Neural crest cell (in vitro differentiated cells): ENCODE results near the gene TXNRD1. TPM values are rescaled to one million over a fixed set of nuclear protein-coding genes. Genes with fewer than 3 reads are reported as not detected.

Experiments
- DNase-seq: peaks from one replicate; pipeline ENCODE4 v3.0.0; 2021; ENCODE audit warnings: low read depth, mixed read lengths, low spot score
- H3K27ac Mint-ChIP-seq: one replicate; pipeline ENCODE4 v1.8.0; 2021; ENCODE audit warnings: mild to moderate bottlenecking, mixed read lengths; ENCODE audit not compliant: unreplicated experiment
- H3K27me3 Mint-ChIP-seq: 2 replicates; pipeline ENCODE4 v1.8.0; 2021; ENCODE audit warnings: low read depth, mild to moderate bottlenecking, mixed read lengths
- H3K36me3 Mint-ChIP-seq: 2 replicates; pipeline ENCODE4 v1.8.0; 2021; ENCODE audit warnings: low read depth, mild to moderate bottlenecking, mixed read lengths
- H3K4me1 Mint-ChIP-seq: 2 replicates; pipeline ENCODE4 v1.8.0; 2021; ENCODE audit warnings: mixed read lengths
- H3K4me3 Mint-ChIP-seq: one replicate; pipeline ENCODE4 v1.8.0; 2021; ENCODE audit warnings: mild to moderate bottlenecking, mixed read lengths
- H3K9me3 Mint-ChIP-seq: 2 replicates; pipeline ENCODE4 v1.8.0; 2021; ENCODE audit warnings: mixed read lengths
- total RNA-seq: library from RNA; stranded (reverse); gene quantifications from 2 replicates; pipeline ENCODE4 v1.2.1, GENCODE V29; 2021
- TF ChIP-seq, protein P1 (sequence below): fragments of 200-600 bp; sonication (generic); conservative IDR thresholded peaks from 2 replicates; pipeline ENCODE4 v1.5.0; 2021; ENCODE audit warnings: antibody characterized with exemption, mild to moderate bottlenecking

Gene TXNRD1
- total RNA-seq, 1 donor from 2014 or later, result 105 TPM

GRCh38 chr12:104356231-104357115 lies 140.9 kb downstream of the TXNRD1 start:
- TF ChIP-seq, protein P1, sequence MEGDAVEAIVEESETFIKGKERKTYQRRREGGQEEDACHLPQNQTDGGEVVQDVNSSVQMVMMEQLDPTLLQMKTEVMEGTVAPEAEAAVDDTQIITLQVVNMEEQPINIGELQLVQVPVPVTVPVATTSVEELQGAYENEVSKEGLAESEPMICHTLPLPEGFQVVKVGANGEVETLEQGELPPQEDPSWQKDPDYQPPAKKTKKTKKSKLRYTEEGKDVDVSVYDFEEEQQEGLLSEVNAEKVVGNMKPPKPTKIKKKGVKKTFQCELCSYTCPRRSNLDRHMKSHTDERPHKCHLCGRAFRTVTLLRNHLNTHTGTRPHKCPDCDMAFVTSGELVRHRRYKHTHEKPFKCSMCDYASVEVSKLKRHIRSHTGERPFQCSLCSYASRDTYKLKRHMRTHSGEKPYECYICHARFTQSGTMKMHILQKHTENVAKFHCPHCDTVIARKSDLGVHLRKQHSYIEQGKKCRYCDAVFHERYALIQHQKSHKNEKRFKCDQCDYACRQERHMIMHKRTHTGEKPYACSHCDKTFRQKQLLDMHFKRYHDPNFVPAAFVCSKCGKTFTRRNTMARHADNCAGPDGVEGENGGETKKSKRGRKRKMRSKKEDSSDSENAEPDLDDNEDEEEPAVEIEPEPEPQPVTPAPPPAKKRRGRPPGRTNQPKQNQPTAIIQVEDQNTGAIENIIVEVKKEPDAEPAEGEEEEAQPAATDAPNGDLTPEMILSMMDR, result no peak
- no peaks in the 10 kb centered on the region for H3K27me3 Mint-ChIP-seq
- DNase-seq, result no peak
- peaks cover 6% of the 10 kb centered on the region for H3K9me3 Mint-ChIP-seq
- no peak overlapping the region for H3K4me3 Mint-ChIP-seq
- peaks cover 11% of the 10 kb centered on the region for H3K36me3 Mint-ChIP-seq
- no peak overlapping the region for H3K27ac Mint-ChIP-seq
- peaks cover 5% of the 10 kb centered on the region for H3K4me1 Mint-ChIP-seq

DNA sequence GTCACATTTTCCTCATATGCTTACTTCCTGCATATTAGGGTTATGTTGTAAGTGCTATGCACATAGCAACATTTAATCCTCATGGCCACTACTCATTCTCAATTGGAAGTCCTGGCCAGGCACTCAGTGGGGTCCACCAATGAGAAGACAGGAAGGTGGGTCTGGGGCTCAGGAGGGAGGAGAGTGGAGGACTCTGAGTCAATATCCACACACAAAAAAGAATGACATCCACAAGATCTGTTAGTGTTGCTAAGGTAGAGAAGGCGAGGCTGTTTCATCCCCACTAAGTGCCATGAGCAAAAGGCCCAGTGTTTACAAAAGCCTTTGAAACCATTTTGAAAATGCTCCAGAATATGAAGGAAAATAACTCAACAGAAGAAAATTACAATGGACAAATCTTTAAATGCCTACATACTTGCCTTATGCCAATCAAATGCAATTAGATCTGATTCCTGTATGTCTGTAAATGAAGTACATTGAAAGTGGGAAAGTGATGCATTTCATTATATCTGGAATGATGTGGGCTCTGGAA lies 141.9 kb downstream of the TXNRD1 start:
- DNase-seq, result no peak
- peak overlapping the region; percentile 1 for H3K27ac Mint-ChIP-seq
- TF ChIP-seq, protein P1, result no peak
- peaks cover 13% of the 10 kb centered on the region for H3K36me3 Mint-ChIP-seq
- H3K27me3 Mint-ChIP-seq, result no peaks in the 10 kb centered on the region
- peaks cover 6% of the 10 kb centered on the region for H3K9me3 Mint-ChIP-seq
- H3K4me3 Mint-ChIP-seq, result no peak overlapping the region
- H3K4me1 Mint-ChIP-seq, result peaks cover 5% of the 10 kb centered on the region

- no peak overlapping the region for H3K4me3 Mint-ChIP-seq
- peak; percentile 41 for DNase-seq
- H3K27me3 Mint-ChIP-seq, result no peaks in the 10 kb centered on the region
- no peak overlapping the region for H3K27ac Mint-ChIP-seq
- H3K9me3 Mint-ChIP-seq, result peaks cover 6% of the 10 kb centered on the region
- H3K4me1 Mint-ChIP-seq, result peaks cover 5% of the 10 kb centered on the region
- TF ChIP-seq, protein P1, result peak; percentile 75
- H3K36me3 Mint-ChIP-seq, result peaks cover 9% of the 10 kb centered on the region
Measured at GRCh38 chr12:104358353-104359003, 142.9 kb downstream of the TXNRD1 start.

DNA sequence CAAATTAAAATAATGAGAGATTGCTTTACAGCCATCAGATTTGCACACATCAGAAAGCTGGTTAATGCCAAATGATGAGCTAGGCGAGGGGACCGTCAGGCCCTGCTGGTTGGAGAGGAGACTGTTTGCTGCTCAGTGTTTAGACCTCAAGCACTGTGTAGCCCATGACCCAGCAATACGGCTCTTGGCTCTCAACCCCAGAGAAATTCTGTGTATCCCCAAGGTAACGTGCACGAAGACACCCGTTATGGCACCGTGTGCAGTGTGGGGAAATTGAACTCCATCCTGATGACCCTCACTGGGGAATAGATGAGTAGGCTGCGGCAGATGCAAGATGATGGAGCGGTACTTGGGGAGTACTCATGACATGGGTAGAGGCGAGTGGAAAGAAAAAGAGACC lies 143.6 kb downstream of the TXNRD1 start:
- no peaks in the 10 kb centered on the region for H3K27me3 Mint-ChIP-seq
- DNase-seq, result no peak
- no peak overlapping the region for H3K4me3 Mint-ChIP-seq
- H3K36me3 Mint-ChIP-seq, result peaks cover 6% of the 10 kb centered on the region
- no peak overlapping the region for H3K27ac Mint-ChIP-seq
- peaks cover 5% of the 10 kb centered on the region for H3K4me1 Mint-ChIP-seq
- TF ChIP-seq, protein P1, result no peak
- H3K9me3 Mint-ChIP-seq, result peaks cover 6% of the 10 kb centered on the region

DNA sequence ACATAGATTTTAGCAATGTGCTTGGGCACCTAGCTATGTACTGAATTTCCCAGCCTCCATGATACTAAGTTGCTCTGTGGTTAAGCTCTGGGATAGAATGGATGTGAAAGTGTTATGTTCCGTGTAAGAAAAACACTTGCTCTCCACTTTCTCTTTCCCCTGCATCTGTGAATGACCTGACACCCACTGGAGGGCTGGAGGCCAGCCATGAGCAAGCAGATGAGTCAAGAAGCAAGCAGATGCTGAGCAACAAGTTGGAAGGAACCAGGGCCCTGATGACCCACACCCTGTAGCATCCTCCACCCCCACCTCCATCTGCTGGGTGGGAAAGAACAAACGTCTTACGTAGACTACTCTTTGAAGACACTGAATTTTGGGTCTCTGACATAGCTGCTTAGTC lies 144.6 kb downstream of the TXNRD1 start:
- peaks cover 5% of the 10 kb centered on the region for H3K4me1 Mint-ChIP-seq
- peaks cover 6% of the 10 kb centered on the region for H3K9me3 Mint-ChIP-seq
- no peak for DNase-seq
- no peak overlapping the region for H3K27ac Mint-ChIP-seq
- H3K36me3 Mint-ChIP-seq, result peaks cover 6% of the 10 kb centered on the region
- no peaks in the 10 kb centered on the region for H3K27me3 Mint-ChIP-seq
- no peak overlapping the region for H3K4me3 Mint-ChIP-seq
- TF ChIP-seq, protein P1, result no peak
